ENCODE data around the gene MSH3. TPM values are rescaled to one million over a fixed set of nuclear protein-coding genes. Genes with fewer than 3 reads are reported as not detected.

Gene MSH3
- polyA plus RNA-seq, 1 donor (not counting 4 experiments of a cell fraction or from before 2014, with no cell fraction given) = 11.1 TPM

- no peaks in the 10 kb centered on the region for H3K4me1 ChIP-seq (ENCODE audit: control insufficient read depth, extremely low read depth, insufficient read depth, low read length)
- no peak overlapping the region for H2AFZ ChIP-seq (ENCODE audit: control insufficient read depth, low read length)
- no peak for DNase-seq (ENCODE audit: low read depth, low spot score)
- no peaks in the 10 kb centered on the region for H3K27me3 ChIP-seq (ENCODE audit: control insufficient read depth, extremely low read depth, insufficient read depth, low read length)
- H3K4me3 ChIP-seq (ENCODE audit: control insufficient read depth in 2 of 3, extremely low read depth in 1 of 3, insufficient read depth in 2 of 3, low read depth in 1 of 3, low read length in 3 of 3) = no peak overlapping the region
- no peaks in the 10 kb centered on the region for H3K9me3 ChIP-seq (ENCODE audit: control insufficient read depth, low read depth, low read length)
- TF ChIP-seq EZH2 (IDR thresholded peaks at IDR 0.05; ENCODE audit: low read length) = no peak
- no peak for TF ChIP-seq CTCF (optimal IDR thresholded peaks at IDR 0.05 in 1 of 3, IDR thresholded peaks at IDR 0.05 in 1 of 3, conservative IDR thresholded peaks at IDR 0.05 in 1 of 3; ENCODE audit: extremely low read depth in 1 of 3, insufficient read depth in 2 of 3, low read length in 3 of 3)
- H3K9ac ChIP-seq (ENCODE audit: control insufficient read depth, extremely low read depth, insufficient read depth, low read length) = no peak overlapping the region
- H3K9me1 ChIP-seq (ENCODE audit: control insufficient read depth, extremely low read depth, insufficient read depth, low read length) = no peaks in the 10 kb centered on the region
- dilution Hi-C loops (cut with MboI; ENCODE audit: extremely low pct_ligation_motif_present, low sequenced_read_pairs) = no loop called here
- no peaks in the 10 kb centered on the region for H4K20me1 ChIP-seq (ENCODE audit: control insufficient read depth, extremely low read depth, insufficient read depth, low read length)
- no peaks in the 10 kb centered on the region for H3K79me2 ChIP-seq (ENCODE audit: control insufficient read depth, insufficient read depth, low read length)
- H3K27ac ChIP-seq (ENCODE audit: control insufficient read depth, insufficient read depth, low read length) = no peak overlapping the region
- H3K36me3 ChIP-seq (ENCODE audit: control insufficient read depth in 2 of 2, extremely low read depth in 1 of 2, insufficient read depth in 2 of 2, low read length in 2 of 2) = no peaks in the 10 kb centered on the region
- FAIRE-seq = no peak
- H3K4me2 ChIP-seq (ENCODE audit: control insufficient read depth, extremely low read depth, insufficient read depth, low read depth, low read length) = no peak overlapping the region
These were observed 36.0 kb upstream of the MSH3 start for GRCh38 chr5:80618438-80618837.

DNA sequence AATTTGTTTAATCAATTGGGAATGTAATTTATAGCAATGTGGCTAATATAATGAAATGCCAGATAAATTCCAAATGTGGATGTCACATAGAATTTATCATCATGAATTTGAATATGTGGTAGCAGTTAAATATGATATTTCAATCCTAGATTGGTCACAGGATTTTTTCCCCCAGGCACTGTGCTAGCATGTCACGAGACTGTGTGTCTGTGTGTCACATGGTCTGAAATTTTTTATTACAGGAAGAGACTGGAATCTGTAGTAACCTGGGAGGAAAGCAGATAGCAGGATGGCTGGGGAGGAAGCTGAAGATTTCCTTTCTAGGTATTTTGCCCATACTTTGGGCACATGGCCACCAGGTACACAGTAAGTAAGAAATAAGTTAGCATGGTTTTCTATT, 35.4 kb upstream of the MSH3 start:
- H3K79me2 ChIP-seq (ENCODE audit: control insufficient read depth, insufficient read depth, low read length) = no peaks in the 10 kb centered on the region
- no peak for FAIRE-seq
- TF ChIP-seq CTCF (optimal IDR thresholded peaks at IDR 0.05 in 1 of 3, IDR thresholded peaks at IDR 0.05 in 1 of 3, conservative IDR thresholded peaks at IDR 0.05 in 1 of 3; ENCODE audit: extremely low read depth in 1 of 3, insufficient read depth in 2 of 3, low read length in 3 of 3) (no peak), EZH2 (IDR thresholded peaks at IDR 0.05; ENCODE audit: low read length) (no peak)
- no peak overlapping the region for H3K9ac ChIP-seq (ENCODE audit: control insufficient read depth, extremely low read depth, insufficient read depth, low read length)
- H3K27ac ChIP-seq (ENCODE audit: control insufficient read depth, insufficient read depth, low read length) = no peak overlapping the region
- no peaks in the 10 kb centered on the region for H3K36me3 ChIP-seq (ENCODE audit: control insufficient read depth in 2 of 2, extremely low read depth in 1 of 2, insufficient read depth in 2 of 2, low read length in 2 of 2)
- no peaks in the 10 kb centered on the region for H4K20me1 ChIP-seq (ENCODE audit: control insufficient read depth, extremely low read depth, insufficient read depth, low read length)
- no peaks in the 10 kb centered on the region for H3K9me3 ChIP-seq (ENCODE audit: control insufficient read depth, low read depth, low read length)
- no peaks in the 10 kb centered on the region for H3K27me3 ChIP-seq (ENCODE audit: control insufficient read depth, extremely low read depth, insufficient read depth, low read length)
- no peak for DNase-seq (ENCODE audit: low read depth, low spot score)
- no peak overlapping the region for H3K4me3 ChIP-seq (ENCODE audit: control insufficient read depth in 2 of 3, extremely low read depth in 1 of 3, insufficient read depth in 2 of 3, low read depth in 1 of 3, low read length in 3 of 3)
- H2AFZ ChIP-seq (ENCODE audit: control insufficient read depth, low read length) = no peak overlapping the region
- no peak overlapping the region for H3K4me2 ChIP-seq (ENCODE audit: control insufficient read depth, extremely low read depth, insufficient read depth, low read depth, low read length)
- H3K4me1 ChIP-seq (ENCODE audit: control insufficient read depth, extremely low read depth, insufficient read depth, low read length) = no peaks in the 10 kb centered on the region
- no peaks in the 10 kb centered on the region for H3K9me1 ChIP-seq (ENCODE audit: control insufficient read depth, extremely low read depth, insufficient read depth, low read length)
- dilution Hi-C loops (cut with MboI; ENCODE audit: extremely low pct_ligation_motif_present, low sequenced_read_pairs) = no loop called here

Measured in keratinocyte (primary cell).